Esophagus muscularis mucosa (tissue), 4 donors: ENCODE results near the gene DNAH10. TPM values are rescaled to one million over a fixed set of nuclear protein-coding genes. Genes with fewer than 3 reads are reported as not detected.

ENCODE experiments used
- DNase-seq: peaks from one replicate; pipeline ENCODE4 v3.0.0-alpha.2; 2017; ENCODE audit errors: extremely low spot score
- H3K27ac ChIP-seq, 4 donors: fragments of 200-600 bp; sonication (generic); replicated peaks in 1 of 4; 1 replicate in 3 of 4; 2 replicates in 1 of 4; pipeline ENCODE4 v1.5.1; 2016 to 2019; ENCODE audit warnings: mild to moderate bottlenecking in 1 of 4
- H3K27me3 ChIP-seq, 4 donors: fragments of 200-600 bp; sonication (generic); one replicate each; pipeline versions ENCODE4 v1.5.1 to v1.6.0; 2016 to 2019
- H3K36me3 ChIP-seq, 4 donors: fragments of 200-600 bp; sonication (generic); one replicate each; pipeline ENCODE4 v1.5.1; 2016 to 2019
- H3K4me1 ChIP-seq, 4 donors: fragments of 200-600 bp; sonication (generic); one replicate each; pipeline ENCODE4 v1.5.1; 2016 to 2019
- H3K4me3 ChIP-seq, 4 donors: fragments of 200-600 bp; sonication (generic); 1 replicate in 2 of 4; 2 replicates in 2 of 4; pipeline ENCODE4 v1.5.1; 2016 to 2019; ENCODE audit warnings: mild to moderate bottlenecking in 4 of 4, moderate library complexity in 1 of 4
- H3K9me3 ChIP-seq, 4 donors: fragments of 200-600 bp; sonication (generic); 1 replicate in 3 of 4; 2 replicates in 1 of 4; pipeline ENCODE4 v1.5.1; 2016 to 2019
- EP300 ChIP-seq: sonication (generic); formaldehyde crosslinking; IDR thresholded peaks from one replicate; pipeline ENCODE4 v1.6.1; 2017; ENCODE audit warnings: antibody characterized with exemption
- POLR2A ChIP-seq: fragments of 450-650 bp; IDR thresholded peaks from one replicate; pipeline ENCODE4 v1.6.1; 2017; ENCODE audit warnings: antibody characterized with exemption, moderate library complexity, mild to moderate bottlenecking, low read depth
- POLR2AphosphoS5 ChIP-seq, 2 donors: sonication (generic); formaldehyde crosslinking; IDR thresholded peaks; one replicate each; pipeline ENCODE4 v1.6.1; 2017; ENCODE audit warnings: antibody characterized with exemption in 2 of 2
- WGBS: methylation state at CpG from one replicate; pipeline ENCODE4 v1.1.5; 2018; 5-methylcytosine and 5-hydroxymethylcytosine counted together
- intact Hi-C: fragments of 100-400 bp; cut with DNase I; formaldehyde crosslinking; loops from one replicate; pipeline ENCODE4 v1.15.1; 2023
- small RNA-seq, 3 donors: library from RNA; depleted of rRNA; stranded (forward); fragments of <200 nt; gene quantifications; one replicate each; pipeline ENCODE3, GENCODE V24; 2016
- total RNA-seq, 4 donors: library from RNA; depleted of rRNA; stranded (reverse); fragments of >200 nt; gene quantifications; one replicate each; pipeline versions ENCODE4 v1.1.0 to v1.2.1, GENCODE V29; 2016
- TF ChIP-seq, protein P1 (sequence below), 3 experiments: fragments of 200-600 bp in 2 of 3; fragments of 450-650 bp in 1 of 3; sonication (generic) in 2 of 3; IDR thresholded peaks; one replicate each; pipeline ENCODE4 v1.5.1; 2017 to 2019; ENCODE audit warnings: antibody characterized with exemption in 3 of 3, mild to moderate bottlenecking in 2 of 3, moderate library complexity in 1 of 3

The DNAH10 gene
- total RNA-seq, 4 donors from 2014 or later = 0.06 to 1.3 TPM; not detected in 2

DNA sequence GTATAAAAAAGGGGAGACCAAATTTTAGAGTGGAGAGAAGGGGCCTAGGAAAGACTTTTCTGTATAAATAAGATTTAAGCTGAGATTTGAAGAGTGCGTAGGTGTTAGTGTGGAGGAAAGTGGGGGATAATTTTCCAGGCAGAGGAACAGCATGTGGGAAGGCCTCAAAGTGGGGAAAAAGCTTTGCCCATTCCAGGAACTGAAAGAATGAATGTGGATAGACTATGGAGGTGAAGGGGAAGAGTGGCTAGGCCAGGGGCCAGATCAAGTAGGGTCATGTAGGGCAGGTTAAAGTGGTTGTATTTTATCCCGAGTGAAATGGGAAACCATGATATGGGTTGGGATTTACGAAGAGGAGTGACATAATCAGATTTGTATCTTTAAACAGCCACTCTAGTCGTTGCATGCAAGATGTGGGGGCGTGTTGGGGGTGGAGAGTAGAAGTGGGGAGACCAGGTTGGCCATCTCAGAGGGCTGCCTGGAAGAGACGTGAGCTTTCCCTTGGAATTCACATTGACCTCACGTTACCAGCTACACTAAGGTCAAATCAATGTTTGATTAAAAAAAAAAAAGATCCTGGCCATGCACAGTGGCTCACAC lies 214.2 kb downstream of the DNAH10 start:
- H3K4me3 ChIP-seq = no peak overlapping the region
- 93% methylated on average over 7 of the region's 7 CpGs for WGBS
- intact Hi-C loops = loop anchor here (10.0 kb wide), 2 partner anchors 262 to 958 kb away; partner anchors contain the start of gene ATP6V0A2
- H3K27me3 ChIP-seq = no peaks in the 10 kb centered on the region
- H3K27ac ChIP-seq = no peak overlapping the region
- H3K4me1 ChIP-seq = peaks cover 11 to 22% (median 17%) of the 10 kb centered on the region in 4 donors
- TF ChIP-seq EP300 = no peak
- TF ChIP-seq POLR2A = no peak
- no peak for DNase-seq
- no peaks in the 10 kb centered on the region for H3K9me3 ChIP-seq
- H3K36me3 ChIP-seq = peaks cover 0 to 14% (median 6%) of the 10 kb centered on the region in 4 donors

DNA sequence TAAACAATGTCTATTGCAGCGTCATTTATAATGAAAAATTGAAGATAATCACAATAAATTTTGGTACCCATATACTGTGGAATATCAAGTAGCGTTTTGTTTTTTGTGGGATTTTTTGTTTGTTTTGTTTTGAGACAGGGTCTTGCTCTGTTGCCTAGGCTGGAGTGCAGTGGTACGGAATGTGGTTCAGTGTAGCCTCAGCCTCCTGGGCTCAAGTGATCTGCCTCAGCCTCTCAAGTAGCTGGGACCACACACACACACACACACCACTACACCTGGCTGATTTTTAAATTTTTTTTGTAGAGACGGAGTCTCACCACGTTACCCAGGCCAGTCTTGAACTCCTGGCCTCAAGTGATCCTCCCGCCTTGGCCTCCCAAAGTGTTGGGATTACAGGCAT lies 217.5 kb downstream of the DNAH10 start:
- H3K36me3 ChIP-seq = peaks cover 0 to 20% (median 9%) of the 10 kb centered on the region in 4 donors
- H3K27ac ChIP-seq = no peak overlapping the region
- WGBS = 96% methylated on average over 6 of the region's 6 CpGs
- DNase-seq = peak; percentile 37
- TF ChIP-seq POLR2A (no peak), POLR2AphosphoS5 (IDR thresholded peaks at IDR 0.05) (no peak), EP300 (no peak)
- TF ChIP-seq, protein P1, sequence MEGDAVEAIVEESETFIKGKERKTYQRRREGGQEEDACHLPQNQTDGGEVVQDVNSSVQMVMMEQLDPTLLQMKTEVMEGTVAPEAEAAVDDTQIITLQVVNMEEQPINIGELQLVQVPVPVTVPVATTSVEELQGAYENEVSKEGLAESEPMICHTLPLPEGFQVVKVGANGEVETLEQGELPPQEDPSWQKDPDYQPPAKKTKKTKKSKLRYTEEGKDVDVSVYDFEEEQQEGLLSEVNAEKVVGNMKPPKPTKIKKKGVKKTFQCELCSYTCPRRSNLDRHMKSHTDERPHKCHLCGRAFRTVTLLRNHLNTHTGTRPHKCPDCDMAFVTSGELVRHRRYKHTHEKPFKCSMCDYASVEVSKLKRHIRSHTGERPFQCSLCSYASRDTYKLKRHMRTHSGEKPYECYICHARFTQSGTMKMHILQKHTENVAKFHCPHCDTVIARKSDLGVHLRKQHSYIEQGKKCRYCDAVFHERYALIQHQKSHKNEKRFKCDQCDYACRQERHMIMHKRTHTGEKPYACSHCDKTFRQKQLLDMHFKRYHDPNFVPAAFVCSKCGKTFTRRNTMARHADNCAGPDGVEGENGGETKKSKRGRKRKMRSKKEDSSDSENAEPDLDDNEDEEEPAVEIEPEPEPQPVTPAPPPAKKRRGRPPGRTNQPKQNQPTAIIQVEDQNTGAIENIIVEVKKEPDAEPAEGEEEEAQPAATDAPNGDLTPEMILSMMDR (IDR thresholded peaks at IDR 0.05) = no peak
- H3K4me3 ChIP-seq = no peak overlapping the region
- intact Hi-C loops = loop anchor here (10.0 kb wide), 2 partner anchors 265 to 955 kb away; partner anchors contain the start of gene ATP6V0A2
- no peaks in the 10 kb centered on the region for H3K27me3 ChIP-seq
- H3K4me1 ChIP-seq = peaks cover 5 to 15% (median 13%) of the 10 kb centered on the region in 4 donors
- H3K9me3 ChIP-seq = no peaks in the 10 kb centered on the region

DNA sequence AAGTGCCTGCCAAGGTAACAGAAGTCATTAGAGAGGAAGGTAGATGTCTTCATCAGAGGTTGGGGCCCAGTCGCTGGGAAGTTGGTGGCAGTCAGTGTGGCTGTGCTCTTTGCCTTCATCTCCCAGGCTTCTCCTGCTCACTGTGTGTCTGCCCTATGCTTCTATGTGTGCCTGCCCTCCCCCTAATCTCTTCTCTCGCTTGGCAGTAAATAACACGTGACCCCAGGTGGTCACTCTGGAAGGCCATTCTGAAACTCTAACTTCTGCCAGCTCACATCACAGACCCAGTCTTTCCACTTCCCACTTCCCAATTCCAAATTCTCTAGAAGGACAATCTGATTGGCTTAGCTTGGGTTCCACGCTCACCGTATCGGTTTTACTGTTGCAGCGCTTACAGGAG lies 220.2 kb downstream of the DNAH10 start:
- no peaks in the 10 kb centered on the region for H3K9me3 ChIP-seq
- no peak for TF ChIP-seq EP300
- H3K4me3 ChIP-seq = no peak overlapping the region
- DNase-seq = no peak
- WGBS = 91% methylated on average over 7 of the region's 7 CpGs
- H3K27me3 ChIP-seq = no peaks in the 10 kb centered on the region
- intact Hi-C loops = loop anchor here (5.0 kb wide), 1 partner anchor 75 kb away; no protein-coding TSS in a partner anchor
- H3K27ac ChIP-seq = no peak overlapping the region
- H3K36me3 ChIP-seq = peaks cover 0 to 11% (median 2%) of the 10 kb centered on the region in 4 donors
- peaks cover 11 to 15% (median 13%) of the 10 kb centered on the region in 4 donors for H3K4me1 ChIP-seq

DNA sequence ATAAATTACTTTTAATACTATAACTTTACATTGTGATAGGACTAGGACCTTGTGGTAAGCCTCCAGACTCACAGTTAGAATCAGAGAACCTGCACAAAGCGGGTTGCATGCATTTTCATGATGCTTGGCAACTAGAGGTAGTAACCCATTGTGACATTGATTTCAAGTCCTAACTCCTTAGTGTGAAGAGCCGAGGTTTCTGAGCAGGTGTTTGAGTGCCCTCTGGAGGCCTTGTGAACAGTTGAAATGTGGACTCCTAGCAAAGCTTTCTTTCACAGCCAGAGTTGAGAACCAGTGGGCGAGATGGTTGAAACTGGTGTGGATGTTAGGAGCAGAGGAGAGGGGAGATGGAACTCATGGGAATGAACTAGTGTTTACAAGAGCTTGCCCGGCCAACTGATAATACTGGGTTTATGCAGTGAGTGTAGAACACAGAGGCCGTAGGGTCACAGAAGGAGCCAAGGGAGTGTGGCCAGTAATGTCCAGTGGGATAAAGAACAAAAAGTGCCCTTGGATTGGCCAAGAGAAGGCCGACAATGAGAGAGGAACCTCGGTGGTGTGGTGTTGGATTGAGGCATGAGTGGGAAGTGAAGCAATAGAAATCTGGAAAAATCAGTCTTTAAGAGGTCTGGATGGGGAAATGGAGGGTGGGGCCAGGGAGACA lies 221.9 kb downstream of the DNAH10 start:
- intact Hi-C loops = loop anchor here (5.0 kb wide), 1 partner anchor 77 kb away; no protein-coding TSS in a partner anchor
- TF ChIP-seq, protein P1 (IDR thresholded peaks at IDR 0.05) = peak; percentile 37 to 67 (median 59)
- no peak for TF ChIP-seq POLR2A
- Histone ChIP-seq H3K36me3 (peaks cover 0 to 23% (median 7%) of the 10 kb centered on the region in 4 donors), H3K27me3 (no peaks in the 10 kb centered on the region), H3K4me3 (no peak overlapping the region), H3K9me3 (no peaks in the 10 kb centered on the region), H3K4me1 (peaks cover 11 to 15% (median 13%) of the 10 kb centered on the region in 4 donors), H3K27ac (peak overlapping the region in 1 of 4 donors; percentile 6)
- 76% methylated on average over 6 of the region's 7 CpGs for WGBS
- no peak for DNase-seq

DNA sequence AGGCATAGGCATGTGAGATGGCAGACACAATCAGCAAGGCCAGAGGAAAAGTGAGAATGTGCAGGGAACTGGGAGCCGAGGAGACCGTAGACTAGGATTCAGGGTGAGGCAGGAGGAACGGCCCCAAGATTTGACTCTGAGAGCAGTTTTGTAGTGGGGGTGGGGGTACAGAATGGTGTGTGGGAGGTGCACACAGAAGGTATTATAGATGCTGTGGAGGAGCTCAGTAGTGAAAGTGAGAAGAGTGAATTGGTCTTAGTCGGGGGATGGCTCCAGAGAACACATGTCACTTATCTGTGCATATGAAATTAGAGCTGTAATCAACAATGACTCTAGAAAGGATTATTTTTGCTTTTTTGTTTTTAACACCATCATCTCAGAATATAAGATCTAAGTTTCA lies 222.8 kb downstream of the DNAH10 start:
- H3K27ac ChIP-seq = peak overlapping the region in 1 of 4 donors; percentile 6
- TF ChIP-seq EP300 (no peak), POLR2A (no peak), POLR2AphosphoS5 (IDR thresholded peaks at IDR 0.05) (no peak)
- TF ChIP-seq, protein P1 (IDR thresholded peaks at IDR 0.05) = no peak
- 80% methylated on average over 4 of the region's 4 CpGs for WGBS

More for the DNA sequence above, 222.8 kb downstream of the DNAH10 start:
- peaks cover 15 to 24% (median 16%) of the 10 kb centered on the region in 4 donors for H3K4me1 ChIP-seq
- peaks cover 5 to 31% (median 11%) of the 10 kb centered on the region in 4 donors for H3K36me3 ChIP-seq
- H3K9me3 ChIP-seq = no peaks in the 10 kb centered on the region
- DNase-seq = peak; percentile 68
- no peaks in the 10 kb centered on the region for H3K27me3 ChIP-seq
- H3K4me3 ChIP-seq = no peak overlapping the region
- intact Hi-C loops = loop anchor here (5.0 kb wide), 1 partner anchor 78 kb away; no protein-coding TSS in a partner anchor

Small RNA genes within 50 kb of the gene (small RNA-seq; reads per million reads assigned to genes)
- gene AC068790.4 (0 reads per million in 3 donors), gene AC068790.6 (0 reads per million in 3 donors)

Other genes with a start within 250 kb of the DNAH10 start
- gene RILPL1, start 228.6 kb upstream of the DNAH10 start, total RNA-seq = 10 to 100 TPM; 19.9 to 54.4 (median 38.4) TPM
- 100 to 1,000 TPM in 3 of 4 donors, 10 to 100 TPM in 1; 99.5 to 140 (median 123) TPM for gene TMED2, start 177.7 kb upstream of the DNAH10 start, total RNA-seq
- 10 to 100 TPM; 12.1 to 16.1 (median 12.6) TPM for gene DDX55, start 160.2 kb upstream of the DNAH10 start, total RNA-seq
- gene EIF2B1, start 128.6 kb upstream of the DNAH10 start, total RNA-seq = 100 to 1,000 TPM in 1 of 4 donors, 10 to 100 TPM in 3; 73.7 to 117 (median 94.6) TPM
- gene GTF2H3, start 128.5 kb upstream of the DNAH10 start, total RNA-seq = 10 to 100 TPM in 3 of 4 donors, 1 to 10 TPM in 1; 9.9 to 24.3 (median 18.7) TPM
- 1 to 10 TPM; 5.4 to 10.0 (median 8.0) TPM for gene TCTN2, start 91.2 kb upstream of the DNAH10 start, total RNA-seq
- gene ATP6V0A2, start 49.9 kb upstream of the DNAH10 start, total RNA-seq = 10 to 100 TPM; 17.0 to 27.8 (median 18.6) TPM
- 10 to 100 TPM; 42.2 to 66.3 (median 54.1) TPM for gene CCDC92, start 210.5 kb downstream of the DNAH10 start, total RNA-seq
- 10 to 100 TPM; 58.5 to 76.4 (median 70.3) TPM for gene ZNF664, start 210.9 kb downstream of the DNAH10 start, total RNA-seq